Activated CD8-positive, alpha-beta memory T cell treated with anti-CD3 and anti-CD28 coated beads, Interleukin-2, amount 50 U/mL, for 1 hour (primary cell): ENCODE data around the gene DTX3.

Experiments
- DNase-seq: peaks from one replicate; pipeline ENCODE4 v3.0.0-alpha.2; 2020; ENCODE audit errors: extremely low read depth

Gene DTX3

GRCh38 chr12:57619434-57620244, 15.0 kb downstream of the DTX3 start:
- no peak for DNase-seq

- DNase-seq: no peak
Measured at GRCh38 chr12:57620245-57620935, 15.8 kb downstream of the DTX3 start.

- DNase-seq: no peak
Measured at GRCh38 chr12:57620936-57621496, 16.4 kb downstream of the DTX3 start.

GRCh38 chr12:57621497-57622292, 17.1 kb downstream of the DTX3 start:
- no peak for DNase-seq

- no peak for DNase-seq
Measured at GRCh38 chr12:57622293-57623245, 17.9 kb downstream of the DTX3 start.

GRCh38 chr12:57623385-57623784, 18.8 kb downstream of the DTX3 start:
- DNase-seq: no peak

- DNase-seq: no peak
Measured at GRCh38 chr12:57623811-57624390, 19.3 kb downstream of the DTX3 start.

GRCh38 chr12:57624441-57625220, 20.0 kb downstream of the DTX3 start:
- DNase-seq: no peak

- no peak for DNase-seq
Measured at GRCh38 chr12:57625261-57626032, 20.8 kb downstream of the DTX3 start.

GRCh38 chr12:57626111-57626920, 21.7 kb downstream of the DTX3 start:
- DNase-seq: no peak

GRCh38 chr12:57626921-57627445, 22.4 kb downstream of the DTX3 start:
- no peak for DNase-seq

GRCh38 chr12:57627501-57628279, 23.1 kb downstream of the DTX3 start:
- no peak for DNase-seq

GRCh38 chr12:57628280-57629191, 23.9 kb downstream of the DTX3 start:
- DNase-seq: no peak

GRCh38 chr12:57629897-57630471, 25.4 kb downstream of the DTX3 start:
- DNase-seq: no peak

- no peak for DNase-seq
Measured at GRCh38 chr12:57630891-57631433, 26.3 kb downstream of the DTX3 start.
